Epithelial cell of esophagus (primary cell): Measurements from ENCODE around the gene ROBO1.

ENCODE experiments used
- DNase-seq: peaks from one replicate; pipeline ENCODE4 v3.0.0; 2010; ENCODE audit warnings: low read depth
- H3K4me3 ChIP-seq: 2 replicates; pipeline ENCODE4 v1.5.1; 2011; ENCODE audit warnings: mild to moderate bottlenecking, low read length, control low read depth
- TF ChIP-seq, protein P1 (sequence below): IDR thresholded peaks from 2 replicates; pipeline ENCODE4 v1.5.1; 2011; ENCODE audit warnings: low read depth, mild to moderate bottlenecking, low read length, control low read depth, inconsistent platforms; ENCODE audit not compliant: insufficient read depth; ENCODE audit errors: missing control alignments

The ROBO1 gene

GRCh38 chr3:79041621-79042020 lies 726.2 kb downstream of the ROBO1 start:
- no peak for DNase-seq
- TF ChIP-seq, protein P1, sequence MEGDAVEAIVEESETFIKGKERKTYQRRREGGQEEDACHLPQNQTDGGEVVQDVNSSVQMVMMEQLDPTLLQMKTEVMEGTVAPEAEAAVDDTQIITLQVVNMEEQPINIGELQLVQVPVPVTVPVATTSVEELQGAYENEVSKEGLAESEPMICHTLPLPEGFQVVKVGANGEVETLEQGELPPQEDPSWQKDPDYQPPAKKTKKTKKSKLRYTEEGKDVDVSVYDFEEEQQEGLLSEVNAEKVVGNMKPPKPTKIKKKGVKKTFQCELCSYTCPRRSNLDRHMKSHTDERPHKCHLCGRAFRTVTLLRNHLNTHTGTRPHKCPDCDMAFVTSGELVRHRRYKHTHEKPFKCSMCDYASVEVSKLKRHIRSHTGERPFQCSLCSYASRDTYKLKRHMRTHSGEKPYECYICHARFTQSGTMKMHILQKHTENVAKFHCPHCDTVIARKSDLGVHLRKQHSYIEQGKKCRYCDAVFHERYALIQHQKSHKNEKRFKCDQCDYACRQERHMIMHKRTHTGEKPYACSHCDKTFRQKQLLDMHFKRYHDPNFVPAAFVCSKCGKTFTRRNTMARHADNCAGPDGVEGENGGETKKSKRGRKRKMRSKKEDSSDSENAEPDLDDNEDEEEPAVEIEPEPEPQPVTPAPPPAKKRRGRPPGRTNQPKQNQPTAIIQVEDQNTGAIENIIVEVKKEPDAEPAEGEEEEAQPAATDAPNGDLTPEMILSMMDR = no peak

GRCh38 chr3:79040701-79041100 lies 727.1 kb downstream of the ROBO1 start:
- TF ChIP-seq, protein P1 = no peak
- DNase-seq = peak; percentile 92
- no peak overlapping the region for H3K4me3 ChIP-seq

More at GRCh38 chr3:79041621-79042020, 726.2 kb downstream of the ROBO1 start:
- no peak overlapping the region for H3K4me3 ChIP-seq

DNA sequence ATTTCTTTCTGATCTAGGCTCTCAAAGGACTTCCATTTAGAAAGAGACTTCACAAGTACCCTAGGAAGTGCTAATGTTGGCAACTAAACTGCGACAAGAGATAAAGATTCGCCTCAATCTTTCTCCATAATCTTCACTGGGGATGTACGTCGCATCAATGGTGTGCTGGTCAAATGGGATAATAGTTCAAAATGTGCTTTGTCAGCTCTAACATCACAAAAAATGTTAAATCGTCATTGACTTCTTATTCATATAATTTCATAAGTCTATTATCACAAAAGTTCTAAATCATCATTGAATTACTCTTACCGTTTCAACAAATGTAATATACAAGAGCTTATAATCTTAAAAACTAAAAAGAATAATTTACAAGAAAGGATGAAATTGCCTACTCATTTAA lies 727.7 kb downstream of the ROBO1 start:
- no peak overlapping the region for H3K4me3 ChIP-seq
- DNase-seq = no peak
- TF ChIP-seq, protein P1 = no peak

GRCh38 chr3:79039192-79039591 lies 728.6 kb downstream of the ROBO1 start:
- no peak overlapping the region for H3K4me3 ChIP-seq
- DNase-seq = peak; percentile 54
- TF ChIP-seq, protein P1 = no peak

DNA sequence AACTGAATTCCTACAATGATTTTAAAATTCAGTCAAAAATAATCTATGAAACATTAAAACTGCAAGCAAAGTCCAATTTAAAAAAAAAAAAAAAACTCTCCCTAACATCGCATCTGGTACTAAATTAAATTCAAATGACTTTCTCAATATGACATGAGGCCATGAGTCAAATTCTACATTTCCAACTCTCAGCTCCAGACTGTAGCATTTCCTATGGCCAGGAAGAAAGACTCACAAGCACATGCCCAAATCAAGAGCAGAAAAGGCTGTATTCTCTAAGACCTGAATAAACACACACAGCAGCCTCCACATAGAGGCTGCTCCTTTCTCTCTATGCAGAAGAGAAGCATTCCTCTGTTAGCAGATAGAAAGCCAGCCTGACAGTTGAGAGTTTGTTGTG lies 729.2 kb downstream of the ROBO1 start:
- TF ChIP-seq, protein P1 = no peak
- DNase-seq = no peak
- H3K4me3 ChIP-seq = no peak overlapping the region

DNA sequence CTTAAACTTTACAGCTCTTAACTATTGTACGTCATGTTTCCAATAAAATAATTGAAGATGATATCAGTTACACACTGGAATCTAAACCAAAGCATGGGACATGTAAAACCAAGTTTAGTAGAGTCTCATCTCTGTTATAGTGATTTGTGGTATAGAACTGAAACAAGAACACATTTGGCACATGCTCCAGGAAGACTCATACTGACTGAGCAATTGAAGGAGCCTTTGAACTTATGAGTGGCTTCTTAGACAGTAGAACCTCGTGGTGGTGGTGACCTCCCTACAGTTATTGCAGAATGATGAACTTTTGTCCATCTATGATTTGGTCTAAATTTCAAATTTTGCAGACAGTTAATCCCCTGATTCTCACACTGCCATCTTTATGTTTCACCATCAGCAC lies 729.7 kb downstream of the ROBO1 start:
- peak; percentile 18 for DNase-seq
- TF ChIP-seq, protein P1 = no peak
- H3K4me3 ChIP-seq = no peak overlapping the region

DNA sequence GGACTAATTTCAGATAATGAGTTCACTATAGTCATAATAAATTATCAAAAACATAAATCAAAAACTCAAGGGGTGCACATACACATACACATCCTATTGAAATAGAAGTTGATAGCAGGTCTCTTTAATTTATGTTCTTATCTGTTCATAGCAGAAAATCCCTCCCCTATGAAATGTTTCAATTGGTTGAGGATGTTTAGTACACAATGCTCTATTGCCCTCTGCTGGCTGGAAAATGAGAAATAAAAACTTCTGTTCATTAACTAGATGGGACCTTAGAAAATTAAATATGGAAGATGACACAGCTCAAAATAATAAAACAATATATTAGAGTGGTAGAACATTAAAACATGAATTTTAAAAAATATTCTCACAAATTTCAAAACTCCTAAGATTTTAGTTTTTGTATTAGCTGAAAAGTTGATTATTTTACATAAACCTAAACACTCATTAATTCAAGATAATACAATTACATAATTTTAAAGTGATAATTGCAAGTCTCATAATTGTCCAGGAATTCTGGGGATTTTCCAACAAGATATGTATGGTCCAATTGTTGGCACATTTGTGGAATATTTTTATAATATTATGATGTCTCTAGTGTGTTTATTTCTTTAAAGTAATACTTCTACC lies 735.0 kb downstream of the ROBO1 start:
- H3K4me3 ChIP-seq = no peak overlapping the region
- peak; percentile 74 for DNase-seq
- TF ChIP-seq, protein P1 = peak; percentile 58
